ENCODE data around the gene TMEM61.
"Not testable (repeated sequence)": the region's sequence is repeated elsewhere in the genome, so short reads cannot be mapped to it uniquely, and the experiment has no call there.

Gene TMEM61

DNA sequence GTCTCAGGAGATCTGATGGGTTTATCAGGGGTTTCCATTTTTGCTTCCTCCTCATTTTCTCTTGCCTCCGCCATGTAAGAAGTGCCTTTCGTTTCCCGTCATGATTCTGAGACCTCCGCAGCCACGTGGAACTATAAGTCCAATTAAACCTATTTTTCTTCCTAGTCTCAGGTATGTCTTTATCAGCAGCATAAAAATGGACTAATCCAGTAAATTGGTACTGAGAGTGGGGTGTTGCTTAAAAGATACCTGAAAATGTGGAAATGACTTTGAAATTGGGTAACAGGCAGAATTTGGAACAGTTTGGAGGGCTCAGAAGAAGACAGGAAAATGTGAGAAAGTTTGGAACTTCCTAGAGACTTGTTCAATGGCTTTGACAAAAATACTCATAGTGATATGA lies 50.7 kb downstream of the TMEM61 start:
- not testable (repeated sequence) for H3K4me3 ChIP-seq (ENCODE audit: insufficient read depth, low read length, poor library complexity, severe bottlenecking); H3K9me3 ChIP-seq (ENCODE audit: insufficient read depth, low read length); H3K27me3 ChIP-seq (ENCODE audit: low read length); H3K4me2 ChIP-seq (ENCODE audit: low read depth, low read length, poor library complexity, severe bottlenecking); H4K20me1 ChIP-seq (ENCODE audit: low read depth, low read length); H2AFZ ChIP-seq (ENCODE audit: low read depth, low read length, severe bottlenecking); H3K27ac ChIP-seq (ENCODE audit: low read depth, low read length); H3K9ac ChIP-seq (ENCODE audit: low read length); H3K79me2 ChIP-seq (ENCODE audit: insufficient read depth, low read length); H3F3A ChIP-seq (ENCODE audit: insufficient read depth); H3K9me2 ChIP-seq (replicated peaks; ENCODE audit: insufficient read depth, low read length); H3K36me3 ChIP-seq (ENCODE audit: low read length)

DNA sequence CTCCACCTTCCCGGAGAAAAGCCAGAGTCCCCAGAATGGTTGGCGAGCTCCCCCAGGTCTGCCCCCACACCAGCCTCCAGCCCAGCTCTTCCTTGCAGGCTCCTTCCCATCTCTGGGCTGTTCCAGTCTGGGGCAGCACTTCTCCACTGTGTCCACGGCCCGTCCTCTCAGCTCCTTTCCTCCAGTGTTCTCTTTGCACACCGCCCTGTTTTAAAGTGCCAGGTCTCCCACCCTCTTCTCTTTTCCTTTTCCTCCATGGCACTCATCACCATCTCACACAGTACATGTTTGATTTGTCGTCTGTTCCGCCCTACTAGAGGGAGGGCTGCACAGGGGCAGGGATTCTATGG lies 52.8 kb downstream of the TMEM61 start:
- Histone ChIP-seq H3K9me3 (ENCODE audit: insufficient read depth, low read length) (no peaks in the 10 kb centered on the region), H3K36me3 (ENCODE audit: low read length) (no peaks in the 10 kb centered on the region), H3K4me2 (ENCODE audit: low read depth, low read length, poor library complexity, severe bottlenecking) (no peak overlapping the region), H3K27ac (ENCODE audit: low read depth, low read length) (no peak overlapping the region), H3K79me2 (ENCODE audit: insufficient read depth, low read length) (no peaks in the 10 kb centered on the region), H3K27me3 (ENCODE audit: low read length) (no peaks in the 10 kb centered on the region), H2AFZ (ENCODE audit: low read depth, low read length, severe bottlenecking) (no peak overlapping the region), H3F3A (ENCODE audit: insufficient read depth) (no peaks in the 10 kb centered on the region), H4K20me1 (ENCODE audit: low read depth, low read length) (no peaks in the 10 kb centered on the region), H3K4me3 (ENCODE audit: insufficient read depth, low read length, poor library complexity, severe bottlenecking) (no peak overlapping the region), H3K9me2 (replicated peaks; ENCODE audit: insufficient read depth, low read length) (no peaks in the 10 kb centered on the region), H3K9ac (ENCODE audit: low read length) (no peak overlapping the region)
- TF ChIP-seq, protein P1, sequence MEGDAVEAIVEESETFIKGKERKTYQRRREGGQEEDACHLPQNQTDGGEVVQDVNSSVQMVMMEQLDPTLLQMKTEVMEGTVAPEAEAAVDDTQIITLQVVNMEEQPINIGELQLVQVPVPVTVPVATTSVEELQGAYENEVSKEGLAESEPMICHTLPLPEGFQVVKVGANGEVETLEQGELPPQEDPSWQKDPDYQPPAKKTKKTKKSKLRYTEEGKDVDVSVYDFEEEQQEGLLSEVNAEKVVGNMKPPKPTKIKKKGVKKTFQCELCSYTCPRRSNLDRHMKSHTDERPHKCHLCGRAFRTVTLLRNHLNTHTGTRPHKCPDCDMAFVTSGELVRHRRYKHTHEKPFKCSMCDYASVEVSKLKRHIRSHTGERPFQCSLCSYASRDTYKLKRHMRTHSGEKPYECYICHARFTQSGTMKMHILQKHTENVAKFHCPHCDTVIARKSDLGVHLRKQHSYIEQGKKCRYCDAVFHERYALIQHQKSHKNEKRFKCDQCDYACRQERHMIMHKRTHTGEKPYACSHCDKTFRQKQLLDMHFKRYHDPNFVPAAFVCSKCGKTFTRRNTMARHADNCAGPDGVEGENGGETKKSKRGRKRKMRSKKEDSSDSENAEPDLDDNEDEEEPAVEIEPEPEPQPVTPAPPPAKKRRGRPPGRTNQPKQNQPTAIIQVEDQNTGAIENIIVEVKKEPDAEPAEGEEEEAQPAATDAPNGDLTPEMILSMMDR (IDR thresholded peaks at IDR 0.05; ENCODE audit: insufficient read depth, low read length, poor library complexity, severe bottlenecking) = no peak
- no peak for TF ChIP-seq EZH2phosphoT487 (conservative IDR thresholded peaks at IDR 0.05; ENCODE audit: low read length)

DNA sequence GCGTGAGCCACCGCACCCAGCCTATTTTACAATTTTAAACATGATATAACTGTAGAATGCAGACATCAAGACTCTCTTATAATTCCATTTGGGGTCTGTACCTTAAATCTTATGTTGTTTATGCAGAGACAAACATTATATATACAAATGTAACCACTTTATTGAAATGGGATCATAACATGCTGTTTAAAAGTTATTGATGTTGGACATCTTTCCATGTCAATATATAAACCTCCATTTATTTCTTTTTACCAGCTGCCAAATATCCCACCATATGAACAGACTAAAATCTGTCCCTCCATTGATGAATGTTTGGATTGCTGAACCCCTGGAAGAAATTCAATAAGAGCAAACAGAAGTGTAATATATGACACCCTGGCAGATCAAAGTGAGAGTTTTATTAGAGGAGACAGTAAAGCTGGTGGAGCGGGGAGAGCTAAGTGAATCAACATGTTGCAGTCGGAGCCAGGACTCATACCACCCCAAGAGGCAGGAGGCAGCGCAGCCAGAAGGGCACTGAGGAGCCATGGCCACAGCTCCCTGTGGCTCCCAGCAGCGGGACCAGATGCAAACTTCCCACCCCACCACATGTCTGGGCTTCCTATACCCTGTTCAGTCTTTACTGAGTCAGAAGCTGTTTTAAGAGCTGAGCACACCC lies 54.2 kb downstream of the TMEM61 start:
- H3K4me3 ChIP-seq (ENCODE audit: insufficient read depth, low read length, poor library complexity, severe bottlenecking) = no peak overlapping the region
- no peaks in the 10 kb centered on the region for H3K9me3 ChIP-seq (ENCODE audit: insufficient read depth, low read length)
- H3K27me3 ChIP-seq (ENCODE audit: low read length) = no peaks in the 10 kb centered on the region
- no peak for TF ChIP-seq EZH2phosphoT487 (conservative IDR thresholded peaks at IDR 0.05; ENCODE audit: low read length)
- TF ChIP-seq, protein P1 (IDR thresholded peaks at IDR 0.05; ENCODE audit: insufficient read depth, low read length, poor library complexity, severe bottlenecking) = no peak
- H3F3A ChIP-seq (ENCODE audit: insufficient read depth) = no peaks in the 10 kb centered on the region
- H3K36me3 ChIP-seq (ENCODE audit: low read length) = no peaks in the 10 kb centered on the region
- H3K9me2 ChIP-seq (replicated peaks; ENCODE audit: insufficient read depth, low read length) = no peaks in the 10 kb centered on the region
- H3K4me2 ChIP-seq (ENCODE audit: low read depth, low read length, poor library complexity, severe bottlenecking) = no peak overlapping the region
- H3K27ac ChIP-seq (ENCODE audit: low read depth, low read length) = no peak overlapping the region
- H3K9ac ChIP-seq (ENCODE audit: low read length) = no peak overlapping the region
- no peaks in the 10 kb centered on the region for H3K79me2 ChIP-seq (ENCODE audit: insufficient read depth, low read length)
- no peak overlapping the region for H2AFZ ChIP-seq (ENCODE audit: low read depth, low read length, severe bottlenecking)
- H4K20me1 ChIP-seq (ENCODE audit: low read depth, low read length) = no peaks in the 10 kb centered on the region

DNA sequence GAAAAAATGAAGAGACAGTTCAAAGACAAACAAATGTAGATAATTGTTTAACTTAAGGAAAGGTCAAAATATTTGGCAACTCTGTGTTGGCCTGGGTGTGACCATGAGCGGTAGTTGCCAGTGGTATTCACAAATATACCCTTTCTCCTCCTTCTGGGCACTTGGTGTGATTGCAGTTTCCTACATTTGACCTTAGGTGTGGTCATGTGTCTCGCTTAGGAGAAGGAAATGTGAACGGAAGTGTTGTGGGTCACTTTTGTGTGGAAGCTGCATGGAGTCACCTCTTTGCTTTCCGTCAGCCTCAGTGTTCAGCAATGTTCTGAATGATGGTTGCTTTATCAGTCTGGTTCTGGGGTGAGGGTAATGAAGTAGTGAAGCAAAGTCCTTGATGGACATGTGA lies 55.5 kb downstream of the TMEM61 start:
- Histone ChIP-seq H3K4me2 (ENCODE audit: low read depth, low read length, poor library complexity, severe bottlenecking) (no peak overlapping the region), H3K4me3 (ENCODE audit: insufficient read depth, low read length, poor library complexity, severe bottlenecking) (no peak overlapping the region), H3K27ac (ENCODE audit: low read depth, low read length) (no peak overlapping the region), H3K9me2 (replicated peaks; ENCODE audit: insufficient read depth, low read length) (no peaks in the 10 kb centered on the region), H4K20me1 (ENCODE audit: low read depth, low read length) (no peaks in the 10 kb centered on the region), H3K36me3 (ENCODE audit: low read length) (no peaks in the 10 kb centered on the region), H3K9me3 (ENCODE audit: insufficient read depth, low read length) (no peaks in the 10 kb centered on the region), H3K9ac (ENCODE audit: low read length) (no peak overlapping the region), H3K27me3 (ENCODE audit: low read length) (no peaks in the 10 kb centered on the region), H2AFZ (ENCODE audit: low read depth, low read length, severe bottlenecking) (no peak overlapping the region), H3K79me2 (ENCODE audit: insufficient read depth, low read length) (no peaks in the 10 kb centered on the region), H3F3A (ENCODE audit: insufficient read depth) (no peaks in the 10 kb centered on the region)
- no peak for TF ChIP-seq EZH2phosphoT487 (conservative IDR thresholded peaks at IDR 0.05; ENCODE audit: low read length)
- TF ChIP-seq, protein P1 (IDR thresholded peaks at IDR 0.05; ENCODE audit: insufficient read depth, low read length, poor library complexity, severe bottlenecking) = no peak

Data from SU-DHL-6 (cell line).